ENCODE data around the gene TSC22D2. TPM values are rescaled to one million over a fixed set of nuclear protein-coding genes. Genes with fewer than 3 reads are reported as not detected.

TSC22D2 gene
- total RNA-seq, 1 experiment from 2014 or later = 49.7 TPM

DNA sequence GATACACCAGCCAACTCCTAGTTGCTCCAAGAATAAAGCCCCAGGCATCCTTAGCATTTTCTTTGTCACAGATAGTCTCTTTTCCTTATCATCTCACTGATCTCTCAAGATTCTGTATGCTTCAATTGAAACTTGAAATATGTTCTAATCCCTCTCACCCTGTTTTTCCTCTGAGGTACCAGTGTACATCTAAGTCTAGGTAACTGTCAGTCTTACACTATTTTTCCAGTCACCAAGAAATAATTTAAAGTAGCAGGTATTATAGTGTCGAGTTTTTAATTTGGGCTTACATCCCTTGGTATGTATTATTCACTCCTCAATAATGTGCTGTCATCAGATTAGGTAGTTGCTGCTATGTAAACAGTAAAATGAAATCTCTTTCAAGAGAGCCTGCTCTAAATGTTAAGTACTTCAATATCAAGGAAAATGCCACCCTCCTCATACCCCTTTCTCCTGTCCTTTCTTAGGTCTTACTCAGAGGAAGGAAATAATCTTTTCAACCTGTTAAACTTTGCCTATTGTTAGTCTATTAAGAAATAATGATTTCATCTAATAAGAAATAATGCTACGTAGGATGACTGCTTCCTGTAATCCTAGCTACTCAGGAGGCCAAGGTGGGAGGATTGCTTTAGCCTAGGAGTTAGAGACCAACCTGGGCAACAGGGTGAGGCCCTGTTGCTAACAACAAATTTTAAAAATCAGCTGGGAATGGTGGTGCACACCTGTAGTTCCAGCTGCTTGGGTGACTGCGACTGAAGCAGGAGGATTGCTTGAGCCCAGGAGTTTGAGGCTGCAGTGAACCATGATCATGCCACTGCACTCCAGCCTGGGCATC is 39.8 kb downstream of the TSC22D2 start:
- peaks cover 9% of the 10 kb centered on the region for H3K36me3 Mint-ChIP-seq (ENCODE audit: insufficient read depth, unreplicated experiment)
- TF ChIP-seq, protein P1, sequence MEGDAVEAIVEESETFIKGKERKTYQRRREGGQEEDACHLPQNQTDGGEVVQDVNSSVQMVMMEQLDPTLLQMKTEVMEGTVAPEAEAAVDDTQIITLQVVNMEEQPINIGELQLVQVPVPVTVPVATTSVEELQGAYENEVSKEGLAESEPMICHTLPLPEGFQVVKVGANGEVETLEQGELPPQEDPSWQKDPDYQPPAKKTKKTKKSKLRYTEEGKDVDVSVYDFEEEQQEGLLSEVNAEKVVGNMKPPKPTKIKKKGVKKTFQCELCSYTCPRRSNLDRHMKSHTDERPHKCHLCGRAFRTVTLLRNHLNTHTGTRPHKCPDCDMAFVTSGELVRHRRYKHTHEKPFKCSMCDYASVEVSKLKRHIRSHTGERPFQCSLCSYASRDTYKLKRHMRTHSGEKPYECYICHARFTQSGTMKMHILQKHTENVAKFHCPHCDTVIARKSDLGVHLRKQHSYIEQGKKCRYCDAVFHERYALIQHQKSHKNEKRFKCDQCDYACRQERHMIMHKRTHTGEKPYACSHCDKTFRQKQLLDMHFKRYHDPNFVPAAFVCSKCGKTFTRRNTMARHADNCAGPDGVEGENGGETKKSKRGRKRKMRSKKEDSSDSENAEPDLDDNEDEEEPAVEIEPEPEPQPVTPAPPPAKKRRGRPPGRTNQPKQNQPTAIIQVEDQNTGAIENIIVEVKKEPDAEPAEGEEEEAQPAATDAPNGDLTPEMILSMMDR (IDR thresholded peaks at IDR 0.05; ENCODE audit: unreplicated experiment) = no peak
- peak overlapping the region; percentile 70 for H3K27ac Mint-ChIP-seq (ENCODE audit: unreplicated experiment)
- CTCF ChIA-PET = no interaction called here
- no TSS peak for BruUV-seq (replicated peaks)
- no peaks in the 10 kb centered on the region for H3K9me3 Mint-ChIP-seq (ENCODE audit: low read depth, unreplicated experiment)
- peak overlapping the region; percentile 10 for H3K4me3 Mint-ChIP-seq (ENCODE audit: low read depth, unreplicated experiment)
- DNase-seq = no peak
- intact Hi-C loops (cut with micrococcal nuclease; ENCODE audit: unreplicated experiment) = no loop called here
- peaks cover 52% of the 10 kb centered on the region for H3K4me1 Mint-ChIP-seq (ENCODE audit: low read depth, unreplicated experiment)
- H3K27me3 Mint-ChIP-seq (ENCODE audit: unreplicated experiment) = no peaks in the 10 kb centered on the region

DNA sequence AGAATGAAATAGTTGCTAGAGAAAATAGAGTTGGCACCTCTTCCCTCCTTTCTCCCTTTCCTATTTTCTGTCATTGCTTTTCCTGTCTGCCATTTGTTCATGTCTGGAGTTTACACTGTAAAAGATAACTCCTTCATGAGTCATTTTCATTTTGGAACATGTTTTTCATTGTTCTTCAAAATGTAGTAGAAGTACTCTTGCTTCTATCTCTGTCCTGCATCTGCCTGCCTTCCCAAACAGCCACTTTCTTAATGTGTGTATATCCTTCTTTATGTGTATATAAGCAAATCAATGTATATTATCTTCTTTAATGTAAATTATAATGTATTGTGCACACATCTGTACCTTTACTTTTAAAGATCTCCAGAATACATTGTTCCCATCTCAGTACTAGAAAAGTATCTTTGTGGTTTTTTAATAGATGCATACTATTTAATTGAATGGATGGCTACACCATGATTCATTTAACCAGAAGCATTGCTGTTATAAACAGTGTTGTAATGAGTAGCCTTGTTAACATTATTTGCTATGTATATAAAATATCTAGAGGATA is 41.1 kb downstream of the TSC22D2 start:
- intact Hi-C loops (cut with micrococcal nuclease; ENCODE audit: unreplicated experiment) = no loop called here
- BruUV-seq (replicated peaks) = no TSS peak
- Mint-ChIP-seq H3K36me3 (ENCODE audit: insufficient read depth, unreplicated experiment) (peaks cover 9% of the 10 kb centered on the region), H3K4me1 (ENCODE audit: low read depth, unreplicated experiment) (peaks cover 38% of the 10 kb centered on the region), H3K4me3 (ENCODE audit: low read depth, unreplicated experiment) (no peak overlapping the region), H3K27me3 (ENCODE audit: unreplicated experiment) (no peaks in the 10 kb centered on the region), H3K27ac (ENCODE audit: unreplicated experiment) (no peak overlapping the region), H3K9me3 (ENCODE audit: low read depth, unreplicated experiment) (no peaks in the 10 kb centered on the region)
- TF ChIP-seq, protein P1 (IDR thresholded peaks at IDR 0.05; ENCODE audit: unreplicated experiment) = no peak
- DNase-seq = no peak
- CTCF ChIA-PET = no interaction called here

DNA sequence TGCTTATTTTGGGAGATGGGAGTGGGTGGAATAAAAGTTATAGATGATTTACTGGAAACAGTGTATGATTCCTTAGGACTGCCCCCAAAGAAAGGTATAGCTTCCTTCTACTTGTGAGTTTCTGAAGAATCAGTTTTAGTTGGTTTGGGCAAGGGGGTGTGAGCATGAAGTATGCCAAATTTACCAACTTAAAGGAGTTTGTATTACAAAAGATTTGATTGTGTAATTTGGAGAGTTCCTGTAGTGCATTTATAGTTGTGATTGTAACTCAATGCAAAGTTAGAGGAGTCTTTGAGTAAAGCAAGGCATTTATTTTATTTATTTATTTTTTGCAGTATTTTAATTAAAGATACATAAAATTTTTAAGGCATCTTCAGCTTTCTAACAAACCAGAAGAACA is 42.8 kb downstream of the TSC22D2 start:
- intact Hi-C loops (cut with micrococcal nuclease; ENCODE audit: unreplicated experiment) = no loop called here
- no peak for DNase-seq
- BruUV-seq (replicated peaks) = no TSS peak
- peaks cover 5% of the 10 kb centered on the region for H3K36me3 Mint-ChIP-seq (ENCODE audit: insufficient read depth, unreplicated experiment)
- CTCF ChIA-PET = interaction anchor here (0.5 to 1.0 kb wide), 2 partner anchors 17 to 297 kb away, joined by 3 read pairs; no protein-coding TSS in a partner anchor
- no peaks in the 10 kb centered on the region for H3K27me3 Mint-ChIP-seq (ENCODE audit: unreplicated experiment)
- TF ChIP-seq, protein P1 (IDR thresholded peaks at IDR 0.05; ENCODE audit: unreplicated experiment) = no peak
- H3K4me3 Mint-ChIP-seq (ENCODE audit: low read depth, unreplicated experiment) = no peak overlapping the region
- H3K4me1 Mint-ChIP-seq (ENCODE audit: low read depth, unreplicated experiment) = peaks cover 34% of the 10 kb centered on the region
- no peak overlapping the region for H3K27ac Mint-ChIP-seq (ENCODE audit: unreplicated experiment)
- no peaks in the 10 kb centered on the region for H3K9me3 Mint-ChIP-seq (ENCODE audit: low read depth, unreplicated experiment)

DNA sequence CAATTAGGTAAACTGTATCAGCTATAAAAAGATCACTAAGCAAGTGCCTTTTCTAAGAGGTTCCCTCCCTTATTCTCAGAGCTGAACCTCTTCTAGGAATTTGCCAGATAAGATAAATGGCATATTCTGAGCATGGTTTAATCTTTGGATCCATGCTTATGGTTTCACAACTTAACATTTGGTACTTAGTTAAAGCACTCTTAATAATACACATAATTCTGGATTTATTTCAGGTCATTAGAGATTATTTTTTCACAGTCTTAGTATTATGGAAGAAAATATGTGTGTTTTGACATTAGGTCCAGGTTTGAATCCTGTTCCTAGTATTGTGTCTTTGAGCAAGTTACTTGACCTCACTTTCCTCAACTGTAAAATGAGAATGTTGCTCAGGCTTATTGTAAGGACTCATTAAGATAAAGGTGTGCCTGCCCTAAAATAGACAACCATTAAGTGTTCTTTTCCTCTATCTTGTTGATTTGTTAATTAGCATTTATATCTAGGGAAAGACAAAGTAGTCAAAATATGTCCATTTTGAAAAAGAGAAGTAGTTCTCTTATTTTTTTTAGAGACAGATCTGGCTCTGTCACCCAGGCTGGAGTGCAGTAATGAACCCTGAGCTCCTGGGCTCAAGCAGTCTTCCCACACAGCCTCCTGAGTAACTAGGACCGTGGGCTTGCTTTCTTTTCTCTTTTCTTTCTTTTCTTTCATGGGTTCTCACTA is 43.4 kb downstream of the TSC22D2 start:
- H3K9me3 Mint-ChIP-seq (ENCODE audit: low read depth, unreplicated experiment) = no peaks in the 10 kb centered on the region
- no TSS peak for BruUV-seq (replicated peaks)
- no peak overlapping the region for H3K4me3 Mint-ChIP-seq (ENCODE audit: low read depth, unreplicated experiment)
- H3K36me3 Mint-ChIP-seq (ENCODE audit: insufficient read depth, unreplicated experiment) = peaks cover 5% of the 10 kb centered on the region
- TF ChIP-seq, protein P1 (IDR thresholded peaks at IDR 0.05; ENCODE audit: unreplicated experiment) = no peak
- H3K4me1 Mint-ChIP-seq (ENCODE audit: low read depth, unreplicated experiment) = peaks cover 34% of the 10 kb centered on the region
- no peak for DNase-seq
- H3K27ac Mint-ChIP-seq (ENCODE audit: unreplicated experiment) = no peak overlapping the region
- CTCF ChIA-PET = interaction anchor here (0.5 to 1.0 kb wide), 2 partner anchors 17 to 296 kb away, joined by 3 read pairs; no protein-coding TSS in a partner anchor
- intact Hi-C loops (cut with micrococcal nuclease; ENCODE audit: unreplicated experiment) = no loop called here
- no peaks in the 10 kb centered on the region for H3K27me3 Mint-ChIP-seq (ENCODE audit: unreplicated experiment)

Data from Calu3 (cell line).